ENCODE measurements around the gene OR6S1.
A peak's percentile ranks its signal among the peaks of the same experiment; 100 is the strongest.
"Not testable (repeated sequence)": the region's sequence is repeated elsewhere in the genome, so short reads cannot be mapped to it uniquely, and the experiment has no call there.

The OR6S1 gene

GRCh38 chr14:20620798-20621478 lies 20.6 kb downstream of the OR6S1 start:
- no peak for DNase-seq (ENCODE audit: low read depth)
- no peak for TF ChIP-seq CTCF (conservative IDR thresholded peaks at IDR 0.05; ENCODE audit: low read depth, low read length)
- no peak overlapping the region for H3K4me3 ChIP-seq (ENCODE audit: low read length)

- not testable (repeated sequence) for H3K4me3 ChIP-seq (ENCODE audit: low read length); DNase-seq (ENCODE audit: low read depth)
These were observed 21.8 kb downstream of the OR6S1 start for GRCh38 chr14:20619688-20620087.

- DNase-seq (ENCODE audit: low read depth), result no peak
- TF ChIP-seq CTCF (conservative IDR thresholded peaks at IDR 0.05; ENCODE audit: low read depth, low read length), result no peak
- no peak overlapping the region for H3K4me3 ChIP-seq (ENCODE audit: low read length)
These were observed 23.2 kb downstream of the OR6S1 start for GRCh38 chr14:20618271-20618749.

- H3K4me3 ChIP-seq (ENCODE audit: low read length), result no peak overlapping the region
- no peak for TF ChIP-seq CTCF (conservative IDR thresholded peaks at IDR 0.05; ENCODE audit: low read depth, low read length)
- no peak for DNase-seq (ENCODE audit: low read depth)
These were observed 24.1 kb downstream of the OR6S1 start for GRCh38 chr14:20617138-20618003.

- TF ChIP-seq CTCF (conservative IDR thresholded peaks at IDR 0.05; ENCODE audit: low read depth, low read length), result no peak
- H3K4me3 ChIP-seq (ENCODE audit: low read length), result no peak overlapping the region
- no peak for DNase-seq (ENCODE audit: low read depth)
These were observed 25.5 kb downstream of the OR6S1 start for GRCh38 chr14:20615996-20616395.

GRCh38 chr14:20614038-20614840 lies 27.3 kb downstream of the OR6S1 start:
- no peak for DNase-seq (ENCODE audit: low read depth)
- H3K4me3 ChIP-seq (ENCODE audit: low read length), result peak overlapping the region; percentile 69
- TF ChIP-seq CTCF (conservative IDR thresholded peaks at IDR 0.05; ENCODE audit: low read depth, low read length), result no peak

Measured in retinal pigment epithelial cell (primary cell).